IMR-90 (cell line): ENCODE results near the gene CALY. TPM values are rescaled to one million over a fixed set of nuclear protein-coding genes. Genes with fewer than 3 reads are reported as not detected.

Experiments used
- ATAC-seq: fragments of 200-7000 bp; cut with Tn5 transposase; 2 replicates; pipeline ENCODE4 v1.9.1; 2020; ENCODE audit warnings: low read depth, mild to moderate bottlenecking, moderate library complexity
- BruUV-seq: library from RNA; stranded (reverse); fragments of 400-500 nt; replicated peaks from 2 replicates; lab custom pipeline; 2021; lab: Mats Ljungman, UMichigan
- CTCF ChIA-PET: fragments of 300-600 bp; formaldehyde crosslinking; extraction: SDS; loops from one replicate; lab custom pipeline; 2021; ENCODE audit warnings: antibody characterized with exemption; lab: Yijun Ruan, JAX
- POLR2A ChIA-PET: fragments of 300-600 bp; sonication (Branson Sonifier 250); formaldehyde crosslinking; loops from one replicate; lab custom pipeline; 2022; ENCODE audit warnings: antibody characterized with exemption; ENCODE audit not compliant: unreplicated experiment; lab: Charles Lee
- DNase-seq: peaks from one replicate; pipeline ENCODE4 v3.0.0; 2013
- H2AFZ ChIP-seq: replicated peaks from 2 replicates; pipeline ENCODE3; 2013; ENCODE audit warnings: low read length, mild to moderate bottlenecking; ENCODE audit not compliant: poor library complexity
- H2AK5ac ChIP-seq: 2 replicates; pipeline ENCODE4 v1.6.1; 2013; ENCODE audit warnings: low read depth, low read length, inconsistent platforms
- H2AK9ac ChIP-seq: replicated peaks from 2 replicates; pipeline ENCODE3; 2013; ENCODE audit warnings: mild to moderate bottlenecking, low read depth, low read length, moderate library complexity; ENCODE audit not compliant: poor library complexity
- H2BK120ac ChIP-seq: 2 replicates; pipeline ENCODE4 v1.6.1; 2013; ENCODE audit warnings: low read depth, low read length, inconsistent platforms
- H2BK15ac ChIP-seq: 3 replicates; pipeline ENCODE4 v1.6.1; 2013; ENCODE audit warnings: low read depth, low read length, inconsistent platforms
- H2BK20ac ChIP-seq: 2 replicates; pipeline ENCODE4 v1.6.1; 2013; ENCODE audit warnings: low read depth, mild to moderate bottlenecking, inconsistent platforms, low read length, moderate library complexity
- H2BK5ac ChIP-seq: 2 replicates; pipeline ENCODE4 v1.6.1; 2013; ENCODE audit warnings: mild to moderate bottlenecking, low read depth, low read length, inconsistent platforms; ENCODE audit not compliant: poor library complexity, severe bottlenecking
- H3K14ac ChIP-seq: replicated peaks from 2 replicates; pipeline ENCODE4 v1.6.1; 2013; ENCODE audit warnings: low read depth, low read length, inconsistent platforms
- H3K18ac ChIP-seq: 2 replicates; pipeline ENCODE4 v1.6.1; 2013; ENCODE audit warnings: low read depth, low read length, control low read depth
- H3K23ac ChIP-seq: 2 replicates; pipeline ENCODE4 v1.6.1; 2013; ENCODE audit warnings: low read depth, low read length, inconsistent platforms
- H3K27ac ChIP-seq: 2 replicates; pipeline ENCODE4 v1.5.1; 2013; ENCODE audit warnings: mild to moderate bottlenecking, control low read depth, low read length; ENCODE audit not compliant: insufficient read depth
- H3K27me3 ChIP-seq: 2 replicates; pipeline ENCODE4 v1.6.1; 2013; ENCODE audit warnings: low read length; ENCODE audit not compliant: control insufficient read depth, insufficient read depth
- H3K36me3 ChIP-seq: 2 replicates; pipeline ENCODE4 v1.6.1; 2013; ENCODE audit warnings: low read length, mixed read lengths; ENCODE audit not compliant: control insufficient read depth, insufficient read depth
- H3K4ac ChIP-seq: 2 replicates; pipeline ENCODE4 v1.6.1; 2013; ENCODE audit warnings: low read depth, low read length, inconsistent platforms
- H3K4me1 ChIP-seq: 2 replicates; pipeline ENCODE4 v1.6.1; 2013; ENCODE audit warnings: low read length, mixed read lengths; ENCODE audit not compliant: control insufficient read depth, insufficient read depth
- H3K4me2 ChIP-seq: 2 replicates; pipeline ENCODE4 v1.6.1; 2013; ENCODE audit warnings: low read depth, mild to moderate bottlenecking, control low read depth, low read length, moderate library complexity
- H3K4me3 ChIP-seq: 2 replicates; pipeline ENCODE4 v1.5.1; 2013; ENCODE audit warnings: low read depth, mild to moderate bottlenecking, control low read depth, low read length, moderate library complexity; ENCODE audit not compliant: insufficient read depth
- H3K56ac ChIP-seq: 2 replicates; pipeline ENCODE4 v1.6.1; 2013; ENCODE audit warnings: low read length, inconsistent platforms; ENCODE audit not compliant: insufficient read depth; ENCODE audit errors: extremely low read depth
- H3K79me1 ChIP-seq, 2 experiments: 2 replicates each; pipeline ENCODE4 v1.6.1; 2013; ENCODE audit warnings: low read length in 2 of 2, inconsistent platforms in 1 of 2, low read depth in 1 of 2
- H3K9ac ChIP-seq: 2 replicates; pipeline ENCODE4 v1.6.1; 2013; ENCODE audit warnings: low read depth, low read length, control low read depth
- H3K9me1 ChIP-seq: 2 replicates; pipeline ENCODE4 v1.6.1; 2013; ENCODE audit warnings: low read length, inconsistent platforms; ENCODE audit not compliant: insufficient read depth
- H3K9me3 ChIP-seq: 2 replicates; pipeline ENCODE4 v1.6.1; 2013; ENCODE audit warnings: low read length; ENCODE audit not compliant: control insufficient read depth, insufficient read depth
- H4K20me1 ChIP-seq: 2 replicates; pipeline ENCODE4 v1.6.1; 2013; ENCODE audit warnings: low read length, inconsistent platforms; ENCODE audit not compliant: insufficient read depth
- H4K5ac ChIP-seq: 2 replicates; pipeline ENCODE4 v1.6.1; 2013; ENCODE audit warnings: mild to moderate bottlenecking, low read depth, low read length, control low read depth
- H4K8ac ChIP-seq, 2 experiments: 2 replicates each; pipeline ENCODE4 v1.6.1; 2013; ENCODE audit warnings: low read depth in 2 of 2, low read length in 2 of 2, control low read depth in 1 of 2, inconsistent platforms in 1 of 2
- H4K91ac ChIP-seq: 2 replicates; pipeline ENCODE4 v1.6.1; 2013; ENCODE audit warnings: low read depth, low read length, inconsistent platforms; ENCODE audit not compliant: insufficient read depth
- BHLHE40 ChIP-seq: fragments of 150-350 bp; IDR thresholded peaks from 2 replicates; pipeline ENCODE4 v1.6.1; 2016; ENCODE audit warnings: mild to moderate bottlenecking, low read depth, low read length
- CHD1 ChIP-seq: IDR thresholded peaks from 2 replicates; pipeline ENCODE4 v1.6.1; 2012; ENCODE audit warnings: low read depth, low read length, improper control_type of control experiment
- FOS ChIP-seq: fragments of 150-350 bp; IDR thresholded peaks from 2 replicates; pipeline ENCODE4 v1.6.1; 2016; ENCODE audit warnings: low read depth, low read length
- MAFK ChIP-seq: IDR thresholded peaks from 2 replicates; pipeline ENCODE4 v1.6.1; 2012; ENCODE audit warnings: low read depth, low read length, improper control_type of control experiment
- POLR2A ChIP-seq: IDR thresholded peaks from 2 replicates; pipeline ENCODE4 v1.6.1; 2012; ENCODE audit warnings: mild to moderate bottlenecking, low read depth, low read length
- RCOR1 ChIP-seq: IDR thresholded peaks from 2 replicates; pipeline ENCODE4 v1.6.1; 2012; ENCODE audit warnings: mild to moderate bottlenecking, low read length, improper control_type of control experiment; ENCODE audit not compliant: insufficient replicate concordance
- SMC3 ChIP-seq: fragments of 150-350 bp; IDR thresholded peaks from 2 replicates; pipeline ENCODE4 v1.6.1; 2016; ENCODE audit warnings: low read depth, mild to moderate bottlenecking, antibody characterized with exemption, low read length, moderate library complexity
- WGBS, 2 experiments: methylation state at CpG; one replicate each; pipeline versions ENCODE4 v1.1.5 to v1.1.7; 2013; ENCODE audit warnings: missing lambda C conversion rate in 2 of 2; ENCODE audit not compliant: insufficient read length in 1 of 2; ENCODE audit errors: extremely low coverage in 2 of 2; 5-methylcytosine and 5-hydroxymethylcytosine counted together
- dilution Hi-C: fragments of 300-500 bp; cut with HindIII; formaldehyde crosslinking; loops from one replicate; pipeline ENCODE4 v1.14.3; 2018; ENCODE audit warnings: low sequenced_read_pairs; ENCODE audit not compliant: unreplicated experiment
- in situ Hi-C: fragments of 300-500 bp; cut with MboI; formaldehyde crosslinking; loops from 3 replicates; pipeline ENCODE4 v1.14.3; 2019; ENCODE audit warnings: low sequenced_read_pairs, inconsistent platforms, mixed read lengths
- intact Hi-C: fragments of 100-400 bp; cut with micrococcal nuclease; formaldehyde crosslinking; loops from 2 replicates; pipeline ENCODE4 v1.10.0; 2022
- polyA plus RNA-seq, 3 experiments: library from polyadenylated mRNA; depleted of rRNA; stranded (reverse); fragments of >200 nt; gene quantifications; 2 replicates each; pipeline ENCODE4 v1.2.3, GENCODE V29; 2012; ENCODE audit warnings: low replicate concordance in 1 of 3
- total RNA-seq: library from RNA; depleted of rRNA; stranded (reverse); fragments of >200 nt; gene quantifications from 2 replicates; pipeline ENCODE4 v1.2.3, GENCODE V29; 2012
- TF ChIP-seq, protein P1 (sequence below): conservative IDR thresholded peaks from 2 replicates; pipeline ENCODE4 v1.5.1; 2012; ENCODE audit warnings: mild to moderate bottlenecking, low read depth, low read length, improper control_type of control experiment

CALY gene
- total and polyA plus RNA-seq, 2 of the 4 experiments (the other 2 are of a cell fraction) = 0.34 TPM; not detected in 1

DNA sequence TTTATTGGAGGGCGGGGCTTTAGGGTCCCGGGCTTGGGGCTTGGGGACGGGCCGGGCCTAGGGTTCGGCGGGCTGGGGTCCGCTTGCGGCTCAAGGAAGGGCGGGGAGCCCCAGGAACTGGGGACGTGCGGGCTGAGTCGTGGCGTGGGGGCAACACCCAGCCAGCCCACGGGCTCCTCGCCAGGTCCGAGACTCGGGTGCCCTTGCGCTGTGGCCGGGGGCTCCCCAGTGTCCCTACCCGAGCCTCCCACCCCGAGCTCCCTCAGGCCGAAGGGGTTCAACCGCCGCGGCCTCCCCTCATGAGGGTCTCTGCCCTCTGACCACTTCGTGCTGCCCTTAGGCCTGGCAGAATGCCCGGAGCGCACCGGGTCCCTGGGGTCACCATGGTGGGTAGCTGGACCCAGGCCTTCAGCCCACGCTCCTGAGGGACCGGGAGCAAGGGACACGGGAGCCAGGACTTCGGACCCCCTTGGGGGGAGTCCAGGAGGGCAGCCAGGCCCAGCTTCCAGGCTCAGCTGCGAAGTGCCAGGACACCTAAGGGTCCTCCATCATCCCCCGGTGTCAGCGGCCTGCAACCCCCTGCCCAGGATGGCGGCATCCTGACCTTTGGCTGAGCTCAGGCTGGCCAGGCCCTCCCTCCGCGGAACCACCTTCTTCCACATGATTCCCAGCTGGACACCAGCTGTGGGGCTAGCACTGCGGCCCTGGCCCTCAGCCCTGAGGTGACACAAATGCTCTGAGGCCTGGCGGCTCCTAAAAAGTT lies 21.6 kb upstream of the CALY start:
- peaks cover 6% of the 10 kb centered on the region; the same call in 1 of the 2 replicates for H3K4me1 ChIP-seq
- H3K27me3 ChIP-seq = no peaks in the 10 kb centered on the region
- H3K18ac ChIP-seq = no peak overlapping the region
- H3K36me3 ChIP-seq = peaks cover 20% of the 10 kb centered on the region
- H3K9ac ChIP-seq = no peak overlapping the region
- ChIA-PET POLR2A (no interaction called here), CTCF (no interaction called here)
- no peak overlapping the region for H2BK15ac ChIP-seq
- H2BK5ac ChIP-seq = no peak overlapping the region
- H3K14ac ChIP-seq = no peak overlapping the region
- H2BK20ac ChIP-seq = no peak overlapping the region
- in situ Hi-C loops = no loop called here
- H4K5ac ChIP-seq = no peak overlapping the region
- H3K4ac ChIP-seq = no peak overlapping the region
- no TSS peak for BruUV-seq
- no peak overlapping the region for H2AFZ ChIP-seq
- TF ChIP-seq, protein P1, sequence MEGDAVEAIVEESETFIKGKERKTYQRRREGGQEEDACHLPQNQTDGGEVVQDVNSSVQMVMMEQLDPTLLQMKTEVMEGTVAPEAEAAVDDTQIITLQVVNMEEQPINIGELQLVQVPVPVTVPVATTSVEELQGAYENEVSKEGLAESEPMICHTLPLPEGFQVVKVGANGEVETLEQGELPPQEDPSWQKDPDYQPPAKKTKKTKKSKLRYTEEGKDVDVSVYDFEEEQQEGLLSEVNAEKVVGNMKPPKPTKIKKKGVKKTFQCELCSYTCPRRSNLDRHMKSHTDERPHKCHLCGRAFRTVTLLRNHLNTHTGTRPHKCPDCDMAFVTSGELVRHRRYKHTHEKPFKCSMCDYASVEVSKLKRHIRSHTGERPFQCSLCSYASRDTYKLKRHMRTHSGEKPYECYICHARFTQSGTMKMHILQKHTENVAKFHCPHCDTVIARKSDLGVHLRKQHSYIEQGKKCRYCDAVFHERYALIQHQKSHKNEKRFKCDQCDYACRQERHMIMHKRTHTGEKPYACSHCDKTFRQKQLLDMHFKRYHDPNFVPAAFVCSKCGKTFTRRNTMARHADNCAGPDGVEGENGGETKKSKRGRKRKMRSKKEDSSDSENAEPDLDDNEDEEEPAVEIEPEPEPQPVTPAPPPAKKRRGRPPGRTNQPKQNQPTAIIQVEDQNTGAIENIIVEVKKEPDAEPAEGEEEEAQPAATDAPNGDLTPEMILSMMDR = no peak
- TF ChIP-seq CHD1 (no peak), FOS (no peak), MAFK (no peak), BHLHE40 (no peak), POLR2A (no peak), SMC3 (no peak), RCOR1 (no peak)
- H3K9me1 ChIP-seq = no peaks in the 10 kb centered on the region
- no peaks in the 10 kb centered on the region; the same call in 1 of the 2 replicates for H4K20me1 ChIP-seq
- dilution Hi-C loops = no loop called here
- intact Hi-C loops = no loop called here
- DNase-seq (no peak), ATAC-seq (no peak)
- H3K4me2 ChIP-seq = no peak overlapping the region
- peaks cover 8 to 13% of the 10 kb centered on the region in 2 experiments; a peak in 2 of 4 replicates for H3K79me1 ChIP-seq
- H3K27ac ChIP-seq = no peak overlapping the region
- H3K23ac ChIP-seq = no peak overlapping the region
- H3K9me3 ChIP-seq = no peaks in the 10 kb centered on the region
- WGBS, 2 experiments = 75% methylated on average over 17 of the region's 41 CpGs; no CpG with 5 or more reads in 1 of the 2 experiments
- no peak overlapping the region for H3K56ac ChIP-seq
- no peak overlapping the region for H2AK9ac ChIP-seq
- H2AK5ac ChIP-seq = no peak overlapping the region
- no peak overlapping the region for H4K91ac ChIP-seq
- H2BK120ac ChIP-seq = no peak overlapping the region
- no peak overlapping the region for H3K4me3 ChIP-seq
- H4K8ac ChIP-seq = no peak overlapping the region
